ENCODE data around the gene CLEC7A. TPM values are rescaled to one million over a fixed set of nuclear protein-coding genes. Genes with fewer than 3 reads are reported as not detected.

CLEC7A gene
- total RNA-seq, 2 donors from 2014 or later: not detected

DNA sequence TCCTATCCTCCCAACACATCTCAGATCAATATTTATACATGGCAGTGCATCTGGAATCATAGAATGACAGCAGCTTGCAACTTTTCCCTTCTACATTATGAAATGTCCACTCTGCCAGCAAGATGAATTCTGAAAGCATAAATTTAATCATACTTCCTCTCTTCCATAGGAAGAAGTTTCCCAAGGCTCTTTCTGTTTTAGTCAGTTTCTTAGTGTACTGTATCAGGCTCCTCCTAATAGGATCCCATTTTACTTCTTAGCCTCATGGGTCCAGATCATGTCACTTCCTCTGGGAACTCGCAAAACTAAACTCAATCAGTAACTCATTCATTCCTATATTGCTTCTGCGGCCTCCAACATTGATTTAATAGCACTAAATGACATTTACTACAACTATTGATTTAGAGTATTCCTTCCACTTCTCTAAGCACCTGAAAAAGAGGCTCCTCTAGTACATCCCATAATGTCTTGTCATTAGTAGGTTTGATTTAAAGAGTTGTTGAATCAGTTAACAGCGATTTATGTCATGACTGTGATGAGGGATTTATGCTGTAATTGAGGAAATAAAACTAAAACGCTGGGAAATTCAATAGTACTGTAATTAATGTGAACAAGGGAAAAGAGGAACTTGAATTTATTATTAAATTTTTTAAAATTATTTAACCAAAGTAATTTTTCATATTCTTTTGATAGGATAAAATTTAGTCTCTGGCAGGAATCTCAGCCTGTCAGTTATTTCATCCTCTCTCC lies 35.2 kb downstream of the CLEC7A start:
- Mint-ChIP-seq H3K36me3 (ENCODE audit: low read depth) (no peaks in the 10 kb centered on the region), H3K27me3 (ENCODE audit: insufficient read depth) (no peaks in the 10 kb centered on the region)

GRCh38 chr12:10088955-10089900 lies 40.8 kb downstream of the CLEC7A start:
- no peak overlapping the region for H3K4me3 Mint-ChIP-seq
- Histone ChIP-seq H3K9ac (ENCODE audit: extremely low read depth, low read length, poor library complexity, severe bottlenecking) (no peak overlapping the region), H3K9me3 (ENCODE audit: control insufficient read depth, low read length) (peaks cover 9% of the 10 kb centered on the region), H3K4me3 (ENCODE audit: low read length) (no peak overlapping the region), H3K27me3 (ENCODE audit: control insufficient read depth, insufficient read depth, low read length, poor library complexity, severe bottlenecking) (no peaks in the 10 kb centered on the region), H3K27ac (ENCODE audit: low read depth, low read length) (no peak overlapping the region), H3K36me3 (ENCODE audit: control insufficient read depth, insufficient read depth, low read length) (no peaks in the 10 kb centered on the region), H3K4me1 (ENCODE audit: control insufficient read depth, insufficient read depth, low read length) (peaks cover 4% of the 10 kb centered on the region)
- peaks cover 1% of the 10 kb centered on the region for H3K36me3 Mint-ChIP-seq (ENCODE audit: low read depth)
- H3K27ac Mint-ChIP-seq: no peak overlapping the region
- TF ChIP-seq, protein P1, sequence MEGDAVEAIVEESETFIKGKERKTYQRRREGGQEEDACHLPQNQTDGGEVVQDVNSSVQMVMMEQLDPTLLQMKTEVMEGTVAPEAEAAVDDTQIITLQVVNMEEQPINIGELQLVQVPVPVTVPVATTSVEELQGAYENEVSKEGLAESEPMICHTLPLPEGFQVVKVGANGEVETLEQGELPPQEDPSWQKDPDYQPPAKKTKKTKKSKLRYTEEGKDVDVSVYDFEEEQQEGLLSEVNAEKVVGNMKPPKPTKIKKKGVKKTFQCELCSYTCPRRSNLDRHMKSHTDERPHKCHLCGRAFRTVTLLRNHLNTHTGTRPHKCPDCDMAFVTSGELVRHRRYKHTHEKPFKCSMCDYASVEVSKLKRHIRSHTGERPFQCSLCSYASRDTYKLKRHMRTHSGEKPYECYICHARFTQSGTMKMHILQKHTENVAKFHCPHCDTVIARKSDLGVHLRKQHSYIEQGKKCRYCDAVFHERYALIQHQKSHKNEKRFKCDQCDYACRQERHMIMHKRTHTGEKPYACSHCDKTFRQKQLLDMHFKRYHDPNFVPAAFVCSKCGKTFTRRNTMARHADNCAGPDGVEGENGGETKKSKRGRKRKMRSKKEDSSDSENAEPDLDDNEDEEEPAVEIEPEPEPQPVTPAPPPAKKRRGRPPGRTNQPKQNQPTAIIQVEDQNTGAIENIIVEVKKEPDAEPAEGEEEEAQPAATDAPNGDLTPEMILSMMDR (conservative IDR thresholded peaks at IDR 0.05): no peak
- H3K27me3 Mint-ChIP-seq (ENCODE audit: insufficient read depth): no peaks in the 10 kb centered on the region
- WGBS, 2 experiments (ENCODE audit: insufficient coverage in 1 of 2, insufficient read length in 1 of 2): 57% methylated on average over 2 to 6 of the region's 8 CpGs
- peak; percentile 61 for DNase-seq
- H3K4me1 Mint-ChIP-seq: peaks cover 9% of the 10 kb centered on the region
- H3K9me3 Mint-ChIP-seq: peaks cover 5% of the 10 kb centered on the region

More for the DNA sequence above, 35.2 kb downstream of the CLEC7A start:
- H3K9ac ChIP-seq (ENCODE audit: extremely low read depth, low read length, poor library complexity, severe bottlenecking): no peak overlapping the region
- no peaks in the 10 kb centered on the region for H3K9me3 ChIP-seq (ENCODE audit: control insufficient read depth, low read length)
- Mint-ChIP-seq H3K4me1 (peaks cover 9% of the 10 kb centered on the region), H3K27ac (no peak overlapping the region), H3K4me3 (no peak overlapping the region), H3K9me3 (no peaks in the 10 kb centered on the region)
- peaks cover 4% of the 10 kb centered on the region for H3K4me1 ChIP-seq (ENCODE audit: control insufficient read depth, insufficient read depth, low read length)
- DNase-seq: no peak
- H3K27me3 ChIP-seq (ENCODE audit: control insufficient read depth, insufficient read depth, low read length, poor library complexity, severe bottlenecking): no peaks in the 10 kb centered on the region
- H3K4me3 ChIP-seq (ENCODE audit: low read length): no peak overlapping the region
- TF ChIP-seq, protein P1 (conservative IDR thresholded peaks at IDR 0.05): no peak
- 92% methylated on average over 4 of the region's 4 CpGs; no CpG with 5 or more reads in 1 of the 2 experiments for WGBS, 2 experiments (ENCODE audit: insufficient coverage in 1 of 2, insufficient read length in 1 of 2)
- H3K36me3 ChIP-seq (ENCODE audit: control insufficient read depth, insufficient read depth, low read length): no peaks in the 10 kb centered on the region
- H3K27ac ChIP-seq (ENCODE audit: low read depth, low read length): no peak overlapping the region

DNA sequence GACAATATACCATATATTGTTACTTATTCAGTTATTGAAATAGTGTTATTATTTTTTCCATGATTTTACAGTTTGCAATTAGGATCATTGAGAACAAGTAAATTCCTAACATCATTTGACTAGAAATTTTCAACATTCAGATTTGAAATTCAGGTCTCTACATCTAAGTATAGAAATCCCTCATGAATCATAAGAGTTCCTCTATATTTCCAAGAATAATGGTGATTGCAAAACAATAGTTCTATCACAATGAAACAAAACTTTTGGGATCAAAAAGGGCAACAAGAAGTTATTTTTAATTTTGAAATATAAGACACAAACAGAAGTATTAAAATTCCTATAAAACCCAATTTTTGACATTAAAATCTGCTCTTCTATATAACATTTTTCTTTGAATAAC lies 42.0 kb downstream of the CLEC7A start:
- H3K4me3 Mint-ChIP-seq: no peak overlapping the region
- peaks cover 9% of the 10 kb centered on the region for H3K4me1 Mint-ChIP-seq
- no peak for DNase-seq
- Histone ChIP-seq H3K36me3 (ENCODE audit: control insufficient read depth, insufficient read depth, low read length) (no peaks in the 10 kb centered on the region), H3K4me1 (ENCODE audit: control insufficient read depth, insufficient read depth, low read length) (peaks cover 4% of the 10 kb centered on the region), H3K27me3 (ENCODE audit: control insufficient read depth, insufficient read depth, low read length, poor library complexity, severe bottlenecking) (no peaks in the 10 kb centered on the region), H3K27ac (ENCODE audit: low read depth, low read length) (no peak overlapping the region), H3K9ac (ENCODE audit: extremely low read depth, low read length, poor library complexity, severe bottlenecking) (no peak overlapping the region), H3K4me3 (ENCODE audit: low read length) (no peak overlapping the region), H3K9me3 (ENCODE audit: control insufficient read depth, low read length) (peaks cover 14% of the 10 kb centered on the region)
- H3K27ac Mint-ChIP-seq: no peak overlapping the region
- peaks cover 10% of the 10 kb centered on the region for H3K9me3 Mint-ChIP-seq
- no peaks in the 10 kb centered on the region for H3K27me3 Mint-ChIP-seq (ENCODE audit: insufficient read depth)
- H3K36me3 Mint-ChIP-seq (ENCODE audit: low read depth): peaks cover 3% of the 10 kb centered on the region
- TF ChIP-seq, protein P1 (conservative IDR thresholded peaks at IDR 0.05): no peak

All from endodermal cell (in vitro differentiated cells).